AG04449 (cell line): Measurements from ENCODE around the gene GAS2L1.

Experiments
- CTCF ChIA-PET: fragments of 350-600 bp; formaldehyde crosslinking; extraction: SDS; loops from one replicate; lab custom pipeline; 2021; ENCODE audit warnings: antibody characterized with exemption; lab: Yijun Ruan, JAX
- POLR2A ChIA-PET: fragments of 400-600, 350-600 bp; formaldehyde crosslinking; extraction: SDS; loops from one replicate; lab custom pipeline; 2020; ENCODE audit warnings: antibody characterized with exemption, inconsistent platforms; lab: Yijun Ruan, JAX
- DNase-seq: peaks from one replicate; pipeline ENCODE4 v3.0.0-alpha.2; 2010; ENCODE audit warnings: low read depth, low spot score
- H3K4me3 ChIP-seq: 2 replicates; pipeline ENCODE4 v1.5.1; 2011; ENCODE audit warnings: low read depth, mild to moderate bottlenecking, control low read depth, low read length
- TF ChIP-seq, protein P1 (sequence below): IDR thresholded peaks from one replicate; pipeline ENCODE4 v1.5.1; 2011; ENCODE audit warnings: mild to moderate bottlenecking, moderate library complexity, low read length, control low read depth, inconsistent platforms; ENCODE audit not compliant: insufficient read depth; ENCODE audit errors: missing control alignments

Gene GAS2L1

DNA sequence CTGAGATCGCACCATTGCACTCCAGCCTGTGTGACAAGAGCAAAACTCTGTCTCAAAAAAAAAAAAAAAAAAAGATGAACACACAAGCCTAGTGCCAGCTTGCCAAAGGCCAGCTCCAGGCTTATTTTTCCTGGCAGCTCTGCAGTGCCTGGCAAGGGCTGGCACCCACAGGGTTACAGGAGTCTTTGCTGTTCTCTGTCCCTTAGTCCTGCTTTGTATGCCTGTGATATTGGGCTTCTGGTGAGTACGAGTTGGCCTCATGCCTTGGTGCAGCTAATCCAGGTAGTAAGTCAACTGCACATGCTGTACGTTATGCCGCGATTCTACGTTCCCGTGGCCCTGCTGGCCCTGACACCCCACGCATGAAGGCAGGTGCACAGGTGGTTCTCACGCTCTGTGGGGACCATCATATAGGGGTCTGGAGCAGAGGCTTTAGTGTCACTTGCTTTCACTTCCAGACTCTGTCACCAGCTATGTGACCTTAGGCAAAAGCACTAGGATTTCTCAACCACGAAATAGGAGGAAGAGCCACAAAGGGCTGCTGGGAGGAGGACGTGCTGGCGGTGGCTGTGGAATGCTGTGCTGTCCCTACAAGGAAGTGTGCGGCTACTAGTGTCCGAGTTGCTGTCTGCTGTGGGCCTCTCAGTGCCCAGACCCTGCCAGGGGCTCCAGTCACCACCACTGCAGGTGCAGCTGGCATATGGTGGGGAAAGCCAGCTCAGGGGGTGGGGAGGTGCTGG, 30.5 kb downstream of the GAS2L1 start:
- CTCF ChIA-PET = interaction anchor here (1.7 kb wide), 1 partner anchor 31 kb away, joined by 4 read pairs; the partner anchor contains the start of gene GAS2L1
- POLR2A ChIA-PET = no interaction called here
- TF ChIP-seq, protein P1, sequence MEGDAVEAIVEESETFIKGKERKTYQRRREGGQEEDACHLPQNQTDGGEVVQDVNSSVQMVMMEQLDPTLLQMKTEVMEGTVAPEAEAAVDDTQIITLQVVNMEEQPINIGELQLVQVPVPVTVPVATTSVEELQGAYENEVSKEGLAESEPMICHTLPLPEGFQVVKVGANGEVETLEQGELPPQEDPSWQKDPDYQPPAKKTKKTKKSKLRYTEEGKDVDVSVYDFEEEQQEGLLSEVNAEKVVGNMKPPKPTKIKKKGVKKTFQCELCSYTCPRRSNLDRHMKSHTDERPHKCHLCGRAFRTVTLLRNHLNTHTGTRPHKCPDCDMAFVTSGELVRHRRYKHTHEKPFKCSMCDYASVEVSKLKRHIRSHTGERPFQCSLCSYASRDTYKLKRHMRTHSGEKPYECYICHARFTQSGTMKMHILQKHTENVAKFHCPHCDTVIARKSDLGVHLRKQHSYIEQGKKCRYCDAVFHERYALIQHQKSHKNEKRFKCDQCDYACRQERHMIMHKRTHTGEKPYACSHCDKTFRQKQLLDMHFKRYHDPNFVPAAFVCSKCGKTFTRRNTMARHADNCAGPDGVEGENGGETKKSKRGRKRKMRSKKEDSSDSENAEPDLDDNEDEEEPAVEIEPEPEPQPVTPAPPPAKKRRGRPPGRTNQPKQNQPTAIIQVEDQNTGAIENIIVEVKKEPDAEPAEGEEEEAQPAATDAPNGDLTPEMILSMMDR = no peak
- no peak for DNase-seq
- H3K4me3 ChIP-seq = no peak overlapping the region

DNA sequence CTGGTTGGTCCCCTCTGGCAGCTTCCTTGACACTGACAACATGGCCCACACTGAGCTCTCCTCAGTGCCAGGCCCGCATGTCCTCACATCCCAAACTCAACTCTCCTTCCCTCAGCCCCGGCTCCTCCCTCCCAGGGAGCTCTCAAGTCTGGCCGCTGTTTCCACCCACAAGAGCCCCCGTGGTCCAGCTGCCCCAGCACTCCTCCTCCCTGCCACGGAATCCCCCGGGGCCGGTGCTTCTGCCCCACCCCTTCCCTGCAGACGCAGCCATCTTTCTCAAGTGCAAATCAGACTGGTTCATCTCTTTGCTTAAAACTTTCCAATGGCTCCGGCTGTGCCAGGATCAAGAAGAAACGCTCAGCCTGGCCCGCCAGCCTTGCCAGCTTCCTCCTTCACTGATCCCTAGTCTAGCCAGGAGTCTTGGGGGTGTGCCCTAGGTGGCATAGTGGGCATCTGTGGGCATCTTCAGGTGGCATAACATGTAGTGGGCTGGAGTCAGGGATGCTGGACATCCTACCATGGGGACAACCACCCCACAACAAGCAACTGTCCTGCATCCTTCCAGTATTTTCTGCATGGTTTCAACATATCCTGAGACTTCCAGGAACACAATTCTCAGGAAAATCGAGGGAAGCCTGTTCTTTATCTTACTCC, 31.3 kb downstream of the GAS2L1 start:
- DNase-seq = no peak
- ChIA-PET CTCF (interaction anchor here (1.7 kb wide), 1 partner anchor 32 kb away, joined by 4 read pairs; the partner anchor contains the start of gene GAS2L1), POLR2A (no interaction called here)
- TF ChIP-seq, protein P1 = no peak
- no peak overlapping the region for H3K4me3 ChIP-seq

DNA sequence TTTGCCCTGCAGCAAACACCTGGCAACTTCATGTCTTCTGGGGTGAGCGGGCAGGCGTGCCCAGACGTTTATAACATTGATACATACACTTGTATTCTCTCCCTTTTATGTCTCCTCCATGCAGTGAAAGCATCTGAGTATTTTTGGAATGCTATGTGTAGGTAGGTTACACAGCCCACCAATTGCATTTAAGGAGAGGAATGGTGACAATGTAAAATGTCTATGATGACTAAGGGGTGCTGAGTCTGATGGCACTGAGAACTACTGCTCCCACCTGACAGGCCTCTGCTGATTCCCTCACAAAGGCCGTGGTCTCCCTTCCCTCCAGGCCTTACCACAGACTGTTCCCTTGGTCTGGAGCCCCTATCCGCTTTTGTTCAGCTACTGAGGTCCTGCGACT, 31.9 kb downstream of the GAS2L1 start:
- no peak for DNase-seq
- H3K4me3 ChIP-seq = no peak overlapping the region
- POLR2A ChIA-PET = no interaction called here
- CTCF ChIA-PET = no interaction called here
- TF ChIP-seq, protein P1 = no peak

DNA sequence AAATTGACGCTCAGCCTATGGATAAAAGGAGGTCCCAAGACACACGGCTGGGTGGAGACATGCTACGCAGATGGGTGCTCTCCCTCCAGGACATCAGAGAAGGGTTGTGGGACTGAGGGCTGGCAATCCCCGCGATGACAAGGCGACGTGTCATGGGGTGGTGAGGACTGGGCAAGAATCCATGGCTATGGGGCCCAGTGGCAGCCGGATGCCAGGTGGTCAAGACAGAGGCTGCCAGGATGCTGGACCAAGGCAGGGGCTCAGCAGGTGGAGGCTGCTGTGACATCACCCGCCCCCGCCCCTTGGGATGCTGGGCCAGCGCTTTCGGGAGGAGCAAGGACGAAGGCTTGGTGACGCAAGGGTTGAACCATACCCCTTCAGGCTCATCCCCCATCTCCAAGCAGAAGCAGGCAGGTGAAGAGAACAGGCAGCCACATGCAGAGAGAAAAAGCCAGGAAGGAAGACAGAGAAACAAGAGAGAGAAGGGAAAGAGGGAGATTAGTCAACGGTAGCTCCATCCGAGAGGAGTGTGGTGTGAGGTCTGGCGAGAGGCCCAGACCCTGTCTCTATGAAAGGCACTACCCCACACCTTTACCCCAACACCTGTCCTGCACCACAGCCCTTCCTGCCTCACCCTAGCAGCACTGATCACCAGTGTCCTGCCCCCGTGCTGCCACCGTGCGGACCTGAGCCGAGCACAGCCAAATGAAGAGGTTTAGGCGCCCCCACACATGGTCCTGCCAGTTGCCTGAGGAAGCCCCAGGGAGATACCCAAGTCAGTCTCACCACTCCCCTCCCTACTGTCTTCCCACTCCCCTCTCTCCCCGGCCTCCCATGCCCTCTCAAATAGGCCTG, 33.2 kb downstream of the GAS2L1 start:
- POLR2A ChIA-PET = no interaction called here
- CTCF ChIA-PET = no interaction called here
- TF ChIP-seq, protein P1 = no peak
- no peak overlapping the region for H3K4me3 ChIP-seq
- no peak for DNase-seq

DNA sequence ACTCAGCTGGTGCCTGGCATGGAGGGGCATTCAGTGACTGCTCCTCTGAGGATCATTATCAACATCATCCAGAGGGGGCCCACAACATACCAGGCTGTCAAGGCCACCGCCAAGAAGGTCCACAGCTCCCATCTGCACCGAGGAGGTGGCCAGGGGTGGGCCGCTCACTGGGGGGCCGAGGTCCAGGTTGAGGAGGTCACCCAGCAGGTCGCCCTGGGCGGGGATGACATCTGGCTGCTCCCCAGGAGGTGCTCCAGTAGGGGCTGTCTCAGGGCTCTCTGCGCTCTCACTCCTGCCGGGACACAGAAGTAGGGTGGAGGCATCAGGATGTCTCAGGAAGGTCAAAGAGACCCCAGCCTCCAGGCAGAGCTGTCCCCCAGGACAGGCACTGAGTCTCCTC, 34.1 kb downstream of the GAS2L1 start:
- POLR2A ChIA-PET = no interaction called here
- no peak for DNase-seq
- CTCF ChIA-PET = no interaction called here
- no peak overlapping the region for H3K4me3 ChIP-seq
- TF ChIP-seq, protein P1 = no peak
